Thyroid gland (tissue), 4 donors: ENCODE results near the gene SLC22A5. TPM values are rescaled to one million over a fixed set of nuclear protein-coding genes. Genes with fewer than 3 reads are reported as not detected.
A peak's percentile ranks its signal among the peaks of the same experiment; 100 is the strongest.

ENCODE experiments used
- DNase-seq, 2 donors: peaks; one replicate each; pipeline ENCODE4 v3.0.0-alpha.2; 2019
- H3K27ac ChIP-seq, 3 donors: fragments of 200-600 bp; sonication (generic); 1 replicate in 2 of 3; 2 replicates in 1 of 3; pipeline ENCODE4 v1.5.1; 2016 to 2019; ENCODE audit warnings: mild to moderate bottlenecking in 1 of 3, moderate library complexity in 1 of 3
- H3K27me3 ChIP-seq: fragments of 200-600 bp; sonication (generic); one replicate; pipeline ENCODE4 v1.5.1; 2019
- H3K36me3 ChIP-seq, 2 donors: fragments of 200-600 bp; sonication (generic); one replicate each; pipeline ENCODE4 v1.5.1; 2016 to 2019
- H3K4me1 ChIP-seq, 2 donors: fragments of 200-600 bp; sonication (generic); one replicate each; pipeline ENCODE4 v1.5.1; 2017 to 2019
- H3K4me3 ChIP-seq, 3 donors: fragments of 200-600 bp; sonication (generic); replicated peaks in 1 of 3; 1 replicate in 2 of 3; 2 replicates in 1 of 3; pipeline ENCODE4 v1.5.1; 2016; ENCODE audit warnings: mild to moderate bottlenecking in 1 of 3
- H3K9me3 ChIP-seq: fragments of 200-600 bp; sonication (generic); one replicate; pipeline ENCODE4 v1.5.1; 2017
- CTCF ChIP-seq, 6 experiments: fragments of 200-600 bp in 3 of 6; fragments of 450-650 bp in 3 of 6; sonication (generic) in 3 of 6; IDR thresholded peaks; one replicate each; pipeline ENCODE4 v1.5.1; 2016 to 2019; ENCODE audit warnings: antibody characterized with exemption in 6 of 6, mild to moderate bottlenecking in 2 of 6, inconsistent platforms in 1 of 6, moderate library complexity in 1 of 6
- POLR2A ChIP-seq, 2 donors: fragments of 450-650 bp; IDR thresholded peaks; one replicate each; pipeline ENCODE4 v1.6.1; 2017; ENCODE audit warnings: antibody characterized with exemption in 2 of 2, mild to moderate bottlenecking in 2 of 2, moderate library complexity in 1 of 2
- WGBS, 2 donors: methylation state at CpG; one replicate each; pipeline ENCODE4 v1.1.5; 2017; 5-methylcytosine and 5-hydroxymethylcytosine counted together
- intact Hi-C: fragments of 100-400 bp; cut with DNase I; formaldehyde crosslinking; loops from one replicate; pipeline ENCODE4 v1.15.1; 2023
- total RNA-seq, 4 donors: library from RNA; depleted of rRNA; stranded (reverse); fragments of >200 nt; gene quantifications; one replicate each; pipeline ENCODE4 v1.2.3, GENCODE V29; 2016

Gene SLC22A5
- total RNA-seq, 4 donors from 2014 or later: 18.1 to 28.3 (median 24.2) TPM

- Histone ChIP-seq H3K4me1 (peaks cover 11 to 15% of the 10 kb centered on the region in 2 donors), H3K9me3 (no peaks in the 10 kb centered on the region), H3K4me3 (no peak overlapping the region), H3K27ac (no peak overlapping the region), H3K36me3 (no peaks in the 10 kb centered on the region), H3K27me3 (no peaks in the 10 kb centered on the region)
- intact Hi-C loops: loop anchor here (5.0 kb wide), 1 partner anchor 82 kb away; no protein-coding TSS in a partner anchor
- no peak for DNase-seq
- 77 to 90% methylated on average over 1 of the region's 1 CpG for WGBS, 2 donors
- TF ChIP-seq CTCF (IDR thresholded peaks at IDR 0.05): no peak
- TF ChIP-seq POLR2A (IDR thresholded peaks at IDR 0.05): no peak
Observed at GRCh38 chr5:132405646-132406045, 36.1 kb downstream of the SLC22A5 start.

GRCh38 chr5:132406144-132406783 lies 36.8 kb downstream of the SLC22A5 start:
- no peak overlapping the region for H3K27ac ChIP-seq
- no peak for TF ChIP-seq POLR2A (IDR thresholded peaks at IDR 0.05)
- no peaks in the 10 kb centered on the region for H3K36me3 ChIP-seq
- DNase-seq: no peak
- H3K4me1 ChIP-seq: peaks cover 11 to 15% of the 10 kb centered on the region in 2 donors
- no peaks in the 10 kb centered on the region for H3K9me3 ChIP-seq
- H3K27me3 ChIP-seq: no peaks in the 10 kb centered on the region
- no peak overlapping the region for H3K4me3 ChIP-seq
- WGBS, 2 donors: 82 to 88% methylated on average over 4 of the region's 4 CpGs
- intact Hi-C loops: loop anchor here (5.0 kb wide), 1 partner anchor 81 kb away; no protein-coding TSS in a partner anchor

- Histone ChIP-seq H3K36me3 (no peaks in the 10 kb centered on the region), H3K27me3 (no peaks in the 10 kb centered on the region), H3K4me1 (peaks cover 26 to 31% of the 10 kb centered on the region in 2 donors), H3K9me3 (no peaks in the 10 kb centered on the region), H3K4me3 (no peak overlapping the region), H3K27ac (peak overlapping the region in 1 of 3 donors; percentile 27)
- DNase-seq: no peak
- WGBS, 2 donors: 92% methylated on average over 3 of the region's 3 CpGs
- intact Hi-C loops: loop anchor here (5.0 kb wide), 1 partner anchor 79 kb away; no protein-coding TSS in a partner anchor
- no peak for TF ChIP-seq CTCF (IDR thresholded peaks at IDR 0.05)
- TF ChIP-seq POLR2A (IDR thresholded peaks at IDR 0.05): no peak
Observed at GRCh38 chr5:132407970-132408369, 38.5 kb downstream of the SLC22A5 start.

- H3K27ac ChIP-seq: peak overlapping the region in 1 of 3 donors; percentile 27
- TF ChIP-seq CTCF (IDR thresholded peaks at IDR 0.05) (no peak), POLR2A (IDR thresholded peaks at IDR 0.05) (no peak)
- no peaks in the 10 kb centered on the region for H3K27me3 ChIP-seq
- 80 to 92% methylated on average over 6 of the region's 6 CpGs for WGBS, 2 donors
- H3K9me3 ChIP-seq: no peaks in the 10 kb centered on the region
- H3K4me1 ChIP-seq: peaks cover 31 to 32% of the 10 kb centered on the region in 2 donors
- no peak overlapping the region for H3K4me3 ChIP-seq
- intact Hi-C loops: loop anchor here (5.0 kb wide), 1 partner anchor 79 kb away; no protein-coding TSS in a partner anchor
- no peak for DNase-seq
- H3K36me3 ChIP-seq: no peaks in the 10 kb centered on the region
Observed at GRCh38 chr5:132408456-132408855, 38.9 kb downstream of the SLC22A5 start.

- H3K9me3 ChIP-seq: no peaks in the 10 kb centered on the region
- no peaks in the 10 kb centered on the region for H3K36me3 ChIP-seq
- intact Hi-C loops: loop anchor here (5.0 kb wide), 1 partner anchor 78 kb away; no protein-coding TSS in a partner anchor
- H3K27ac ChIP-seq: peak overlapping the region in 1 of 3 donors; percentile 100
- WGBS, 2 donors: 67 to 76% methylated on average over 2 of the region's 2 CpGs
- TF ChIP-seq CTCF (IDR thresholded peaks at IDR 0.05) (no peak), POLR2A (IDR thresholded peaks at IDR 0.05) (no peak)
- H3K27me3 ChIP-seq: no peaks in the 10 kb centered on the region
- H3K4me1 ChIP-seq: peaks cover 32 to 35% of the 10 kb centered on the region in 2 donors
- DNase-seq: no peak
- H3K4me3 ChIP-seq: no peak overlapping the region
Observed at GRCh38 chr5:132408965-132409364, 39.5 kb downstream of the SLC22A5 start.
